Smooth muscle cell (in vitro differentiated cells): ENCODE measurements around the gene NUAK2. TPM values are rescaled to one million over a fixed set of nuclear protein-coding genes. Genes with fewer than 3 reads are reported as not detected.

Source experiments
- DNase-seq: peaks from one replicate; lab custom pipeline; 2025; ENCODE audit not compliant: unreplicated experiment; lab: John Stamatoyannopoulos, UW
- H2AFZ ChIP-seq: fragments of 200-600 bp; sonication (generic); 2 replicates; pipeline ENCODE4 v1.6.0; 2016; ENCODE audit warnings: antibody characterized with exemption, low read depth, mild to moderate bottlenecking
- H3F3A ChIP-seq: fragments of 200-600 bp; sonication (generic); 2 replicates; pipeline ENCODE4 v1.6.0; 2017; ENCODE audit warnings: antibody characterized with exemption, low read depth
- H3K27ac ChIP-seq: fragments of 200-600 bp; sonication (generic); 2 replicates; pipeline ENCODE4 v1.5.1; 2016; ENCODE audit warnings: low read depth, mild to moderate bottlenecking
- H3K27me3 ChIP-seq: fragments of 200-600 bp; sonication (generic); 2 replicates; pipeline ENCODE4 v1.6.1; 2016; ENCODE audit warnings: low read depth, mild to moderate bottlenecking
- H3K36me3 ChIP-seq: fragments of 200-600 bp; sonication (generic); 2 replicates; pipeline ENCODE4 v1.5.1; 2016; ENCODE audit warnings: low read depth
- H3K4me1 ChIP-seq: fragments of 200-600 bp; sonication (generic); 2 replicates; pipeline ENCODE4 v1.5.1; 2016; ENCODE audit warnings: low read depth
- H3K4me2 ChIP-seq: fragments of 200-600 bp; sonication (generic); 2 replicates; pipeline ENCODE4 v1.6.0; 2016; ENCODE audit warnings: mild to moderate bottlenecking
- H3K4me3 ChIP-seq: fragments of 200-600 bp; sonication (generic); 2 replicates; pipeline ENCODE4 v1.5.1; 2016; ENCODE audit warnings: mild to moderate bottlenecking
- H3K79me2 ChIP-seq: fragments of 200-600 bp; sonication (generic); 2 replicates; pipeline ENCODE4 v1.6.0; 2016; ENCODE audit warnings: low read depth, mild to moderate bottlenecking
- H3K9ac ChIP-seq: fragments of 200-600 bp; sonication (generic); 2 replicates; pipeline ENCODE4 v1.6.0; 2016; ENCODE audit warnings: low read depth
- H3K9me3 ChIP-seq: fragments of 200-600 bp; sonication (generic); replicated peaks from 2 replicates; pipeline ENCODE4 v1.5.1; 2016; ENCODE audit warnings: low read depth
- H4K20me1 ChIP-seq: fragments of 200-600 bp; sonication (generic); 2 replicates; pipeline ENCODE4 v1.6.0; 2016; ENCODE audit warnings: low read depth
- CTCF ChIP-seq: fragments of 200-600 bp; sonication (generic); IDR thresholded peaks from 2 replicates; pipeline ENCODE4 v1.5.1; 2017; ENCODE audit warnings: borderline replicate concordance, mild to moderate bottlenecking, antibody characterized with exemption; ENCODE audit not compliant: insufficient read depth, poor library complexity, severe bottlenecking
- WGBS: methylation state at CpG from one replicate; pipeline ENCODE4 v1.1.7; 2016; ENCODE audit warnings: low lambda C conversion rate; 5-methylcytosine and 5-hydroxymethylcytosine counted together
- polyA plus RNA-seq: library from polyadenylated mRNA; unstranded; fragments of >200 nt; fragmentation: Nextera tagmentation; extraction: Ambion mirVana; gene quantifications from 2 replicates; pipeline ENCODE4 v1.2.1, GENCODE V29; 2016
- total RNA-seq: library from RNA; depleted of rRNA; stranded (reverse); fragments of >200 nt; gene quantifications from 2 replicates; pipeline ENCODE4 v1.2.3, GENCODE V29; 2014

Gene NUAK2
- total RNA-seq (6.6 and 11.3 TPM in 2 replicates), polyA plus RNA-seq (15.8 and 16.8 TPM in 2 replicates)

- peak within 1 kb of the TSS; percentile 83 for H3K4me3 ChIP-seq
- H3K9ac ChIP-seq = peak within 1 kb of the TSS; percentile 66
- peak within 1 kb of the TSS; percentile 25 for H3K27ac ChIP-seq
- peak; percentile 68 for DNase-seq
- no peaks in the 10 kb centered on the region for H3K27me3 ChIP-seq
- H3K36me3 ChIP-seq = no peaks in the 10 kb centered on the region
- peak; percentile 15 for TF ChIP-seq CTCF
- H3K9me3 ChIP-seq = no peaks in the 10 kb centered on the region
- H2AFZ ChIP-seq = peak within 1 kb of the TSS; percentile 67
- WGBS = under 1% methylated on average over 73 of the region's 75 CpGs
- H3K79me2 ChIP-seq = peaks cover 48% of the 10 kb centered on the region
- peaks cover 49% of the 10 kb centered on the region for H4K20me1 ChIP-seq
- H3K4me1 ChIP-seq = peaks cover 45% of the 10 kb centered on the region
- H3K4me2 ChIP-seq = peak within 1 kb of the TSS; percentile 94
- no peaks in the 10 kb centered on the region for H3F3A ChIP-seq
These were observed at the start of gene NUAK2 for GRCh38 chr1:205321162-205321958. NUAK2 (minus strand) TSS chr1:205321745; CDS start chr1:205321628, 117 bp downstream.

GRCh38 chr1:205370780-205371179 lies 49.2 kb upstream of the NUAK2 start:
- Histone ChIP-seq H3K79me2 (no peaks in the 10 kb centered on the region), H3K4me2 (no peak overlapping the region), H3K36me3 (no peaks in the 10 kb centered on the region), H4K20me1 (no peaks in the 10 kb centered on the region), H2AFZ (no peak overlapping the region), H3K9me3 (no peaks in the 10 kb centered on the region), H3K27ac (no peak overlapping the region), H3K27me3 (no peaks in the 10 kb centered on the region), H3K4me1 (peaks cover 38% of the 10 kb centered on the region), H3F3A (peaks cover 30% of the 10 kb centered on the region), H3K9ac (no peak overlapping the region), H3K4me3 (no peak overlapping the region)
- no peak for TF ChIP-seq CTCF
- no peak for DNase-seq

GRCh38 chr1:205369701-205370123 lies 48.2 kb upstream of the NUAK2 start:
- H3K79me2 ChIP-seq = no peaks in the 10 kb centered on the region
- no peak overlapping the region for H3K4me3 ChIP-seq
- no peak overlapping the region for H3K27ac ChIP-seq
- TF ChIP-seq CTCF = no peak
- peaks cover 30% of the 10 kb centered on the region for H3K4me1 ChIP-seq
- H3K4me2 ChIP-seq = no peak overlapping the region
- no peak for DNase-seq
- H3K27me3 ChIP-seq = no peaks in the 10 kb centered on the region
- H2AFZ ChIP-seq = peak overlapping the region; percentile 55
- H3K9ac ChIP-seq = no peak overlapping the region
- WGBS = 78% methylated on average over 3 of the region's 3 CpGs
- no peaks in the 10 kb centered on the region for H3K9me3 ChIP-seq
- H3K36me3 ChIP-seq = no peaks in the 10 kb centered on the region
- H4K20me1 ChIP-seq = no peaks in the 10 kb centered on the region
- H3F3A ChIP-seq = peaks cover 28% of the 10 kb centered on the region

- TF ChIP-seq CTCF = no peak
- Histone ChIP-seq H3K27me3 (no peaks in the 10 kb centered on the region), H3K79me2 (no peaks in the 10 kb centered on the region), H4K20me1 (no peaks in the 10 kb centered on the region), H3K4me1 (peaks cover 18% of the 10 kb centered on the region), H3K9ac (no peak overlapping the region), H3K36me3 (no peaks in the 10 kb centered on the region), H3K4me3 (no peak overlapping the region), H3F3A (peaks cover 17% of the 10 kb centered on the region), H3K9me3 (no peaks in the 10 kb centered on the region), H3K4me2 (no peak overlapping the region), H2AFZ (no peak overlapping the region), H3K27ac (no peak overlapping the region)
- DNase-seq = no peak
- WGBS = 94% methylated on average over 6 of the region's 6 CpGs
These were observed 46.9 kb upstream of the NUAK2 start for GRCh38 chr1:205368478-205368877.
